Measurements from ENCODE around the gene SRSF10. TPM values are rescaled to one million over a fixed set of nuclear protein-coding genes. Genes with fewer than 3 reads are reported as not detected.

Gene SRSF10
- total and polyA plus RNA-seq, 2 experiments from 2014 or later: 196 to 275 TPM

DNA sequence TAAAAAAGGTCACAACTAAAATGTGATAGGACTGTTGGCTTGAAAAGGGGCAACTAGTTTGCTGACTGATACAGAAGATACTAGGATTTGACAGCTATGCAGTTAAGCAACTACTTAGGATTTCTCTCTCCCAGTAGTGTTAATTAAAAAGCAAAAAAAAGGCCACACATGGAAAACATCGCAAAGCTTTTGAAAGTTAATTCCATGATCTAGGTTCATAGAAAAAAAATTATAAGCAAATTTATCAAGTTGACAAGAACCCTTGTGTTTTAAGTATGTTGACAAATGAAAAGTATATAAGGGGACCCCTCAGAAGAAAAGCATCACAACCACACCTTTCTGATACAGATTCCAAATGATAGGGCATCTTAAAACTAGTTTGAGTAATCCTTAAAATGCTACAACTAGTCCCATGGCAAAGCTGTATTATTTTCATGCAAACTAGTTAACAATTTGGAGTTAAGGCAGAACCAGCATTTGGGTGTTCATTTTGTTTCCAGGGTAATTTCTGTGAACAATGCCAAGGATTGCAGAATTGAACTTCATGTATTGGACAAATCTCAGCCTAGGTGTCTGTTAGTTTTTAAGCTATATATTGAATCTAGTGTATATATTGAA, 16.4 kb downstream of the SRSF10 start:
- Histone ChIP-seq H3K4me3 (no peak overlapping the region), H3K36me3 (ENCODE audit: insufficient read depth) (peaks cover 22% of the 10 kb centered on the region), H3F3A (replicated peaks; ENCODE audit: low read depth) (peaks cover 9% of the 10 kb centered on the region; the same call in 1 of the 2 replicates), H3K9me2 (ENCODE audit: insufficient read depth) (no peaks in the 10 kb centered on the region), H4K20me1 (replicated peaks; ENCODE audit: insufficient read depth) (peaks cover 7% of the 10 kb centered on the region), H3K4me1 (ENCODE audit: insufficient read depth) (peaks cover 7% of the 10 kb centered on the region), H3K27me3 (ENCODE audit: insufficient read depth) (no peaks in the 10 kb centered on the region), H3K4me2 (no peak overlapping the region), H3K79me2 (replicated peaks; ENCODE audit: insufficient read depth) (peaks cover 30% of the 10 kb centered on the region), H2AFZ (no peak overlapping the region), H3K27ac (ENCODE audit: low read depth) (peak overlapping the region; percentile 85)
- TF ChIP-seq EZH2 (IDR thresholded peaks at IDR 0.05; ENCODE audit: low read depth, unreplicated experiment) (no peak), POLR2AphosphoS5 (IDR thresholded peaks at IDR 0.05; ENCODE audit: low read depth) (peak; percentile 47; the same call in 1 of the 2 replicates)
- TF ChIP-seq, protein P1, sequence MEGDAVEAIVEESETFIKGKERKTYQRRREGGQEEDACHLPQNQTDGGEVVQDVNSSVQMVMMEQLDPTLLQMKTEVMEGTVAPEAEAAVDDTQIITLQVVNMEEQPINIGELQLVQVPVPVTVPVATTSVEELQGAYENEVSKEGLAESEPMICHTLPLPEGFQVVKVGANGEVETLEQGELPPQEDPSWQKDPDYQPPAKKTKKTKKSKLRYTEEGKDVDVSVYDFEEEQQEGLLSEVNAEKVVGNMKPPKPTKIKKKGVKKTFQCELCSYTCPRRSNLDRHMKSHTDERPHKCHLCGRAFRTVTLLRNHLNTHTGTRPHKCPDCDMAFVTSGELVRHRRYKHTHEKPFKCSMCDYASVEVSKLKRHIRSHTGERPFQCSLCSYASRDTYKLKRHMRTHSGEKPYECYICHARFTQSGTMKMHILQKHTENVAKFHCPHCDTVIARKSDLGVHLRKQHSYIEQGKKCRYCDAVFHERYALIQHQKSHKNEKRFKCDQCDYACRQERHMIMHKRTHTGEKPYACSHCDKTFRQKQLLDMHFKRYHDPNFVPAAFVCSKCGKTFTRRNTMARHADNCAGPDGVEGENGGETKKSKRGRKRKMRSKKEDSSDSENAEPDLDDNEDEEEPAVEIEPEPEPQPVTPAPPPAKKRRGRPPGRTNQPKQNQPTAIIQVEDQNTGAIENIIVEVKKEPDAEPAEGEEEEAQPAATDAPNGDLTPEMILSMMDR (conservative IDR thresholded peaks at IDR 0.05; ENCODE audit: low read depth in 2 of 2): no peak
- H3K9me3 Mint-ChIP-seq: no peaks in the 10 kb centered on the region
- H3K4me1 Mint-ChIP-seq: peaks cover 6% of the 10 kb centered on the region; the same call in 2 of the 3 replicates
- H3K4me3 Mint-ChIP-seq: no peak overlapping the region
- peaks cover 2% of the 10 kb centered on the region for H3K27me3 Mint-ChIP-seq (ENCODE audit: insufficient read depth, low read depth, poor library complexity)
- peaks cover 59% of the 10 kb centered on the region for H3K36me3 Mint-ChIP-seq (ENCODE audit: low read depth)
- ATAC-seq (no peak), DNase-seq (ENCODE audit: low spot score) (no peak)
- no peak overlapping the region for H3K27ac Mint-ChIP-seq

DNA sequence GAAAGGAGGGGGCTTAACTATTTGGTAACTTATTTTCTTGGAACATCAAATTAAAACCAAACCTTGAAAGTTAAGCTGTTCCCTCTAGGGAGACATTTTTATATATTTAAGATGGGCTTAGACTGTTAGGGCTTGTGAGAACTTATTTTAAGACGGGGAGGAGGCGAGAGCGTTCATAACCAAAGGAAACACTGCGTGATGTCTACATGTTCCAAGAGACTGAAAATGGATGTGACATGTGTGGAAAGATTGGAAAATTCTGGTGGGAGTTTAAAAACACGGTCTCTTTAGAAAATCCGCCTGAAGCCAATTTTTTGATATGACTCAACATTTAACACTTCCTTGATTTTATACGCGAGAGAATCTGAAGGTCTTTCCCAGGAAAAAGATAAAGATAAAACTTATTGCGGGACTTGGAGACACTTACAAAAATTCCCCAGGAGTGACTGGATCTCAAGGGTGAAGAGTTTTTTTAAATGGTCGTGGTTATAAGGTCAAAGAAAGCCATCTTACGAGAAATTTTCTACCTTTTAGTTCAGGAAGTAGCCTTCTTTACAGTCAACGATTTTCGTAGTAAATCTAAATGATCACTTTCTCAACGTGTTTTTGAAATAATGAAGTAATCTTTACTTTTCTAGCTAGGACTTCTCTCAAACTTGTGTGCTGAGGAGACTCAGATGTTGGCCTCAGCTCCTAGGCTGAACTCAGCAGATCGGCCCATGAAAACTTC, 19.7 kb downstream of the SRSF10 start:
- Histone ChIP-seq H3K4me1 (ENCODE audit: insufficient read depth) (peaks cover 25% of the 10 kb centered on the region), H3K4me3 (peak overlapping the region; percentile 94), H3K27ac (ENCODE audit: low read depth) (peak overlapping the region; percentile 100), H3K27me3 (ENCODE audit: insufficient read depth) (no peaks in the 10 kb centered on the region), H3K9me2 (ENCODE audit: insufficient read depth) (no peaks in the 10 kb centered on the region), H3K4me2 (peak overlapping the region; percentile 82), H3K79me2 (replicated peaks; ENCODE audit: insufficient read depth) (peaks cover 19% of the 10 kb centered on the region), H3K36me3 (ENCODE audit: insufficient read depth) (peaks cover 6% of the 10 kb centered on the region; the same call in 1 of the 2 replicates), H3F3A (replicated peaks; ENCODE audit: low read depth) (peaks cover 9% of the 10 kb centered on the region; the same call in 1 of the 2 replicates), H2AFZ (no peak overlapping the region), H4K20me1 (replicated peaks; ENCODE audit: insufficient read depth) (peaks cover 7% of the 10 kb centered on the region)
- no peak for ATAC-seq
- peaks cover 2% of the 10 kb centered on the region for H3K27me3 Mint-ChIP-seq (ENCODE audit: insufficient read depth, low read depth, poor library complexity)
- peak overlapping the region; percentile 90 for H3K4me3 Mint-ChIP-seq
- H3K4me1 Mint-ChIP-seq: peaks cover 28% of the 10 kb centered on the region
- no peaks in the 10 kb centered on the region; the same call in 1 of the 3 replicates for H3K9me3 Mint-ChIP-seq
- H3K36me3 Mint-ChIP-seq (ENCODE audit: low read depth): peaks cover 39% of the 10 kb centered on the region
- no peak for DNase-seq (ENCODE audit: low spot score)
- peak overlapping the region; percentile 100 for H3K27ac Mint-ChIP-seq
- TF ChIP-seq NANOG (IDR thresholded peaks at IDR 0.05; ENCODE audit: borderline replicate concordance) (no peak), ZNF114 (CRISPR knock-in tag; IDR thresholded peaks at IDR 0.05) (no peak), CREB1 (CRISPR knock-in tag; IDR thresholded peaks at IDR 0.05; ENCODE audit: low read depth) (no peak), STAT1 (IDR thresholded peaks at IDR 0.05; ENCODE audit: unreplicated experiment) (no peak)
- TF ChIP-seq, protein P2, sequence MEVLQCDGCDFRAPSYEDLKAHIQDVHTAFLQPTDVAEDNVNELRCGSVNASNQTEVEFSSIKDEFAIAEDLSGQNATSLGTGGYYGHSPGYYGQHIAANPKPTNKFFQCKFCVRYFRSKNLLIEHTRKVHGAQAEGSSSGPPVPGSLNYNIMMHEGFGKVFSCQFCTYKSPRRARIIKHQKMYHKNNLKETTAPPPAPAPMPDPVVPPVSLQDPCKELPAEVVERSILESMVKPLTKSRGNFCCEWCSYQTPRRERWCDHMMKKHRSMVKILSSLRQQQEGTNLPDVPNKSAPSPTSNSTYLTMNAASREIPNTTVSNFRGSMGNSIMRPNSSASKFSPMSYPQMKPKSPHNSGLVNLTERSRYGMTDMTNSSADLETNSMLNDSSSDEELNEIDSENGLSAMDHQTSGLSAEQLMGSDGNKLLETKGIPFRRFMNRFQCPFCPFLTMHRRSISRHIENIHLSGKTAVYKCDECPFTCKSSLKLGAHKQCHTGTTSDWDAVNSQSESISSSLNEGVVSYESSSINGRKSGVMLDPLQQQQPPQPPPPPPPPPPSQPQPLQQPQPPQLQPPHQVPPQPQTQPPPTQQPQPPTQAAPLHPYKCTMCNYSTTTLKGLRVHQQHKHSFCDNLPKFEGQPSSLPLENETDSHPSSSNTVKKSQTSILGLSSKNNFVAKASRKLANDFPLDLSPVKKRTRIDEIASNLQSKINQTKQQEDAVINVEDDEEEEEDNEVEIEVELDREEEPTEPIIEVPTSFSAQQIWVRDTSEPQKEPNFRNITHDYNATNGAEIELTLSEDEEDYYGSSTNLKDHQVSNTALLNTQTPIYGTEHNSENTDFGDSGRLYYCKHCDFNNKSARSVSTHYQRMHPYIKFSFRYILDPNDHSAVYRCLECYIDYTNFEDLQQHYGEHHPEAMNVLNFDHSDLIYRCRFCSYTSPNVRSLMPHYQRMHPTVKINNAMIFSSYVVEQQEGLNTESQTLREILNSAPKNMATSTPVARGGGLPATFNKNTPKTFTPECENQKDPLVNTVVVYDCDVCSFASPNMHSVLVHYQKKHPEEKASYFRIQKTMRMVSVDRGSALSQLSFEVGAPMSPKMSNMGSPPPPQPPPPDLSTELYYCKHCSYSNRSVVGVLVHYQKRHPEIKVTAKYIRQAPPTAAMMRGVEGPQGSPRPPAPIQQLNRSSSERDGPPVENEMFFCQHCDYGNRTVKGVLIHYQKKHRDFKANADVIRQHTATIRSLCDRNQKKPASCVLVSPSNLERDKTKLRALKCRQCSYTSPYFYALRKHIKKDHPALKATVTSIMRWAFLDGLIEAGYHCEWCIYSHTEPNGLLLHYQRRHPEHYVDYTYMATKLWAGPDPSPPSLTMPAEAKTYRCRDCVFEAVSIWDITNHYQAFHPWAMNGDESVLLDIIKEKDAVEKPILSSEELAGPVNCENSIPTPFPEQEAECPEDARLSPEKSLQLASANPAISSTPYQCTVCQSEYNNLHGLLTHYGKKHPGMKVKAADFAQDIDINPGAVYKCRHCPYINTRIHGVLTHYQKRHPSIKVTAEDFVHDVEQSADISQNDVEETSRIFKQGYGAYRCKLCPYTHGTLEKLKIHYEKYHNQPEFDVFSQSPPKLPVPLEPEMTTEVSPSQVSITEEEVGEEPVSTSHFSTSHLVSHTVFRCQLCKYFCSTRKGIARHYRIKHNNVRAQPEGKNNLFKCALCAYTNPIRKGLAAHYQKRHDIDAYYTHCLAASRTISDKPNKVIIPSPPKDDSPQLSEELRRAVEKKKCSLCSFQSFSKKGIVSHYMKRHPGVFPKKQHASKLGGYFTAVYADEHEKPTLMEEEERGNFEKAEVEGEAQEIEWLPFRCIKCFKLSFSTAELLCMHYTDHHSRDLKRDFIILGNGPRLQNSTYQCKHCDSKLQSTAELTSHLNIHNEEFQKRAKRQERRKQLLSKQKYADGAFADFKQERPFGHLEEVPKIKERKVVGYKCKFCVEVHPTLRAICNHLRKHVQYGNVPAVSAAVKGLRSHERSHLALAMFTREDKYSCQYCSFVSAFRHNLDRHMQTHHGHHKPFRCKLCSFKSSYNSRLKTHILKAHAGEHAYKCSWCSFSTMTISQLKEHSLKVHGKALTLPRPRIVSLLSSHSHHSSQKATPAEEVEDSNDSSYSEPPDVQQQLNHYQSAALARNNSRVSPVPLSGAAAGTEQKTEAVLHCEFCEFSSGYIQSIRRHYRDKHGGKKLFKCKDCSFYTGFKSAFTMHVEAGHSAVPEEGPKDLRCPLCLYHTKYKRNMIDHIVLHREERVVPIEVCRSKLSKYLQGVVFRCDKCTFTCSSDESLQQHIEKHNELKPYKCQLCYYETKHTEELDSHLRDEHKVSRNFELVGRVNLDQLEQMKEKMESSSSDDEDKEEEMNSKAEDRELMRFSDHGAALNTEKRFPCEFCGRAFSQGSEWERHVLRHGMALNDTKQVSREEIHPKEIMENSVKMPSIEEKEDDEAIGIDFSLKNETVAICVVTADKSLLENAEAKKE (CRISPR knock-in tag; IDR thresholded peaks at IDR 0.05): no peak

Data from GM23338 (cell line).